HepG2 (cell line): ENCODE results near the gene SCART1. TPM values are rescaled to one million over a fixed set of nuclear protein-coding genes. Genes with fewer than 3 reads are reported as not detected.

Experiments used
- ATAC-seq: fragments of 200-7000 bp; cut with Tn5 transposase; 3 replicates; pipeline ENCODE4 v1.9.1; 2020; ENCODE audit warnings: mild to moderate bottlenecking, moderate library complexity
- BruUV-seq: library from RNA; stranded (reverse); fragments of 400-500 nt; replicated peaks from 2 replicates; lab custom pipeline; 2021; lab: Mats Ljungman, UMichigan
- CTCF ChIA-PET: fragments of 300-600 bp; formaldehyde crosslinking; extraction: SDS; loops from one replicate; lab custom pipeline; 2021; ENCODE audit warnings: low total read pairs, inconsistent platforms, low intra/inter-chr PET ratio; lab: Yijun Ruan, JAX
- POLR2A ChIA-PET: fragments of 350-600 bp; sonication (Branson Sonifier 250); formaldehyde crosslinking; loops from one replicate; lab custom pipeline; 2020; ENCODE audit warnings: antibody characterized with exemption, inconsistent platforms; lab: Yijun Ruan, JAX
- DNase-seq: peaks from one replicate; pipeline ENCODE4 v3.0.0-alpha.2; 2015; ENCODE audit warnings: low spot score
- FAIRE-seq: peaks from 3 replicates; lab custom pipeline; 2011; peaks lifted over from hg19 to GRCh38; lab: Jason Lieb, UNC
- H2AFZ ChIP-seq: one replicate; pipeline ENCODE4 v1.6.1; 2011; ENCODE audit warnings: low read length, inconsistent platforms
- H3K27ac ChIP-seq: fragments of 300-600 bp; 3 replicates; pipeline ENCODE4 v1.8.0; 2011; ENCODE audit warnings: mixed run types, mild to moderate bottlenecking, mixed read lengths, low read length, inconsistent platforms; ENCODE audit not compliant: insufficient read depth; ENCODE audit errors: extremely low read length
- H3K27me3 ChIP-seq, 2 experiments: fragments of 200-600 bp in 1 of 2; 2 replicates in 1 of 2; 3 replicates in 1 of 2; pipeline versions ENCODE4 v1.6.0 to v1.8.0; 2011; ENCODE audit warnings: low read length in 2 of 2, mild to moderate bottlenecking in 2 of 2, moderate library complexity in 2 of 2, inconsistent platforms in 1 of 2; ENCODE audit not compliant: insufficient read depth in 2 of 2, control insufficient read depth in 1 of 2
- H3K36me3 ChIP-seq, 2 experiments: fragments of 200-600 bp in 1 of 2; replicated peaks in 1 of 2; 2 replicates in 1 of 2; 3 replicates in 1 of 2; pipeline versions ENCODE4 v1.5.1 to v1.8.0; 2011; ENCODE audit warnings: low read length in 2 of 2, inconsistent platforms in 1 of 2; ENCODE audit not compliant: insufficient read depth in 2 of 2, control insufficient read depth in 1 of 2
- H3K4me1 ChIP-seq: 2 replicates; pipeline ENCODE4 v1.5.1; 2012; ENCODE audit warnings: low read length, inconsistent platforms; ENCODE audit not compliant: insufficient read depth
- H3K4me2 ChIP-seq: 2 replicates; pipeline ENCODE4 v1.6.0; 2011; ENCODE audit warnings: low read depth, low read length, inconsistent platforms
- H3K4me3 ChIP-seq, 3 experiments: fragments of 200-600 bp in 1 of 3; sonication (generic), shearing (Covaris generic) in 1 of 3; replicated peaks in 1 of 3; 2 replicates each; pipeline ENCODE4 v1.5.1; 2011 to 2016; ENCODE audit warnings: low read length in 3 of 3, inconsistent platforms in 2 of 3, low read depth in 2 of 3, mild to moderate bottlenecking in 2 of 3, control low read depth in 1 of 3, mixed read lengths in 1 of 3; ENCODE audit not compliant: insufficient read depth in 1 of 3
- H3K79me2 ChIP-seq: one replicate; pipeline ENCODE4 v1.6.1; 2011; ENCODE audit warnings: low read length, inconsistent platforms; ENCODE audit not compliant: insufficient read depth
- H3K9ac ChIP-seq: 2 replicates; pipeline ENCODE4 v1.6.0; 2011; ENCODE audit warnings: mild to moderate bottlenecking, low read depth, low read length, inconsistent platforms; ENCODE audit not compliant: insufficient read depth
- H3K9me3 ChIP-seq: 2 replicates; pipeline ENCODE4 v1.5.1; 2012; ENCODE audit warnings: mild to moderate bottlenecking, low read length
- H4K20me1 ChIP-seq: 2 replicates; pipeline ENCODE4 v1.6.0; 2011; ENCODE audit warnings: inconsistent platforms, mild to moderate bottlenecking, low read length, moderate library complexity; ENCODE audit not compliant: insufficient read depth
- FOXK1 ChIP-seq: sonication (generic); formaldehyde crosslinking; IDR thresholded peaks from 2 replicates; pipeline ENCODE4 v1.4.0; 2020; ENCODE audit warnings: low read depth, missing genetic modification reagents, borderline replicate concordance
- MTF1 ChIP-seq: sonication (generic); formaldehyde crosslinking; IDR thresholded peaks from 2 replicates; pipeline ENCODE4 v1.5.0; 2020; ENCODE audit warnings: missing genetic modification reagents
- RBM22 ChIP-seq: fragments of 200-400 bp; formaldehyde crosslinking; optimal IDR thresholded peaks from 2 replicates; pipeline ENCODE3; 2017; ENCODE audit warnings: mild to moderate bottlenecking, low read length, moderate library complexity
- SMARCE1 ChIP-seq: fragments of 450-650 bp; IDR thresholded peaks from 2 replicates; pipeline ENCODE4 v1.6.1; 2017; ENCODE audit warnings: borderline replicate concordance
- ZKSCAN8 ChIP-seq: IDR thresholded peaks from 2 replicates; pipeline ENCODE4 v1.6.1; 2016; ENCODE audit warnings: borderline replicate concordance, missing genetic modification reagents, missing compliant biosample characterization
- ZNF24 ChIP-seq: fragments of 450-650 bp; IDR thresholded peaks from 2 replicates; pipeline ENCODE4 v1.6.1; 2017; ENCODE audit warnings: antibody characterized with exemption, mild to moderate bottlenecking
- ZNF331 ChIP-seq: sonication (generic); formaldehyde crosslinking; IDR thresholded peaks from 2 replicates; pipeline ENCODE4 v1.4.0; 2020; ENCODE audit warnings: missing genetic modification reagents
- ZNF558 ChIP-seq: sonication (generic); formaldehyde crosslinking; IDR thresholded peaks from 2 replicates; pipeline ENCODE4 v1.9.0; 2022; ENCODE audit warnings: mild to moderate bottlenecking, missing genetic modification reagents, borderline replicate concordance
- ZNF607 ChIP-seq: sonication (generic); formaldehyde crosslinking; IDR thresholded peaks from 2 replicates; pipeline ENCODE4 v1.5.1; 2020; ENCODE audit warnings: missing genetic modification reagents, mild to moderate bottlenecking, borderline replicate concordance
- ZNF652 ChIP-seq: IDR thresholded peaks from 2 replicates; pipeline ENCODE4 v1.6.1; 2016; ENCODE audit warnings: low read depth, borderline replicate concordance
- WGBS: methylation state at CpG from one replicate; pipeline ENCODE4 v1.1.6; 2017; ENCODE audit warnings: low lambda C conversion rate; 5-methylcytosine and 5-hydroxymethylcytosine counted together
- in situ Hi-C: cut with HindIII; loops from 2 replicates; pipeline ENCODE4 v1.10.0; 2017; ENCODE audit warnings: low pct_unique_long_range_greater_than_20kb; ENCODE audit not compliant: extremely low pct_ligation_motif_present
- intact Hi-C: fragments of 100-400 bp; cut with micrococcal nuclease; formaldehyde crosslinking; loops from one replicate; pipeline ENCODE4 v1.10.0; 2022; ENCODE audit not compliant: unreplicated experiment
- polyA plus RNA-seq, 8 experiments: library from polyadenylated mRNA; depleted of rRNA in 3 of 8; stranded (reverse) in 7 of 8; unstranded in 1 of 8; fragments of >200 nt; fragmentation: Illumina TruSeq in 4 of 8; extraction: Trizol in 4 of 8; gene quantifications; 2 replicates each; pipeline versions ENCODE4 v1.2.1 to v1.2.3, GENCODE V29; 2011 to 2016; ENCODE audit warnings: low read depth in 4 of 8, missing spikeins in 1 of 8, mixed read lengths in 1 of 8; ENCODE audit not compliant: insufficient read depth in 1 of 8
- total RNA-seq, 5 experiments: library from RNA; depleted of rRNA; stranded (reverse); fragments of >200 nt; fragmentation: Illumina TruSeq; extraction: Trizol; gene quantifications; 2 replicates each; pipeline ENCODE4 v1.2.3, GENCODE V29; 2016; ENCODE audit warnings: low read depth in 1 of 5
- TF ChIP-seq, protein P1 (sequence below): sonication (generic); formaldehyde crosslinking; IDR thresholded peaks from 2 replicates; pipeline ENCODE4 v1.5.0; 2020; ENCODE audit warnings: missing genetic modification reagents
- TF ChIP-seq, protein P2 (sequence below): sonication (generic); formaldehyde crosslinking; conservative IDR thresholded peaks from 2 replicates; pipeline ENCODE4 v1.8.0; 2022; ENCODE audit warnings: low read depth, missing genetic modification reagents
- TF ChIP-seq, protein P3 (sequence below): sonication (generic); formaldehyde crosslinking; IDR thresholded peaks from 2 replicates; pipeline ENCODE4 v1.8.0; 2022; ENCODE audit warnings: missing genetic modification reagents, mild to moderate bottlenecking, inconsistent platforms, borderline replicate concordance

The SCART1 gene
- total and polyA plus RNA-seq, 2 of the 13 experiments (the other 11 are each of a cell fraction or from before 2014, with no cell fraction given), result 0.46 to 1.1 TPM

DNA sequence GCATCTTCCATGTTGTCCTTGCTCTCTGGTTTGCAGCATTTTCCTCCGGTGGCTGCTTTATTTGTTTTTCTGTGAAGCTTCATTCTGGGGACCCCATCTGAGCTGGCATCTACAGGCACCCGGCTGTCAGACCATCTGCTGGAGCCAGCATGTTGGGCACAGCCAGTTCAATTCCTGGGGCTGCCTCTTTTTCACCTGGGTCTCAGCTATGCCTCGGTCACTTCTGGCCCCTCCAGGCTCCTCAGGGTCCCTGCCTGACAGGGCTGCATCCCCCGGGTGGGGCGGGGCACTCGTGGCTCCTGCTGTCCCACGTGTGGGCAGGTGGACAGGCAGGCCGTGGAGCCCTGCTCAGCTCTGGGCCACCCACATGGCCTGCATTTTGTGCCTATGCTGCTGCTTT, 8.1 kb downstream of the SCART1 start:
- no peaks in the 10 kb centered on the region for H3K36me3 ChIP-seq
- no peaks in the 10 kb centered on the region for H3K79me2 ChIP-seq
- in situ Hi-C loops, result no loop called here
- H4K20me1 ChIP-seq, result no peaks in the 10 kb centered on the region
- POLR2A ChIA-PET, result no interaction called here
- TF ChIP-seq ZKSCAN8 (CRISPR knock-in tag) (no peak), SMARCE1 (no peak), RBM22 (no peak), ZNF607 (CRISPR knock-in tag) (no peak), FOXK1 (CRISPR knock-in tag) (no peak), ZNF652 (no peak)
- CTCF ChIA-PET, result no interaction called here
- H3K4me2 ChIP-seq, result no peak overlapping the region
- no peaks in the 10 kb centered on the region for H3K4me1 ChIP-seq
- no peak overlapping the region for H3K27ac ChIP-seq
- no peak for ATAC-seq
- H3K9me3 ChIP-seq, result no peaks in the 10 kb centered on the region
- H2AFZ ChIP-seq, result no peak overlapping the region
- no peak for DNase-seq
- no peaks in the 10 kb centered on the region for H3K27me3 ChIP-seq
- H3K9ac ChIP-seq, result no peak overlapping the region
- WGBS, result 38% methylated on average over 7 of the region's 8 CpGs
- BruUV-seq, result no TSS peak
- no peak overlapping the region for H3K4me3 ChIP-seq
- no peak for FAIRE-seq
- intact Hi-C loops, result no loop called here

DNA sequence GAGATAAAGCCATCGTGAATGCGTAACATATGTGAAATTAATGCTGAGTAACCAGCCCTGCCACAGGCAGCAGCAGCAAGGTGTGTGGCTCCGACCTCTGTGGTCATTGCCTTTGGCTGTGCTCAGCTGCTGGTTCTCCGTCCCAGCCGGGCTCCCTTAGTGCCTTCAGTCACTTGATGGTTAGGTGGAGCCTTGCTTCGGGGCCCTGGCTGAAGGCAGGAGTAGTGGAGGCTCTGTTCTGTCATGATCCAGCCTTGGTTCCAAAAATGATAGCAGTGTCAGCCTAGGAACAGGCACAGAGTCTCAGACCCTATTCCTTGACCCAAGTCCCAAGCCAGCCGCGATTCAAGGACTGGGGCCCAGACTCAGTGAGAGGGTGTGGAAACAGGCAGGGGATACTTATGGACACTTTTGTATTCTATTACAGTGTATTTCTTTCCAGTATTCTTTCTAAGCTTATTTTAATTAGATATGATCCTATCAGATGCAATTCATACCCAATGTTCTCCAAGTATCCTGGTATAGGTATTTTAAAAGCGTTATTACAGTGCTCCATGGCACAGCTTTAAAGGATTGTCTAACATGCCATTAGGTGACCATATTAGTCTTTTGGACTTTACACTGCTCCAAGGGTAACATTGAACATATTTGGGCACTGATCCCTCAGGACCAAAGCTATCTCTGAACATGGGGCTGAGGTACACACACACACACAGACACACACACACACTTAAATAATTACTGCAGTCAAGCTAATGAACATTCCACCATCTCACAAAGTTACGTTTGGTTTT, 9.0 kb downstream of the SCART1 start:
- TF ChIP-seq, protein P1, sequence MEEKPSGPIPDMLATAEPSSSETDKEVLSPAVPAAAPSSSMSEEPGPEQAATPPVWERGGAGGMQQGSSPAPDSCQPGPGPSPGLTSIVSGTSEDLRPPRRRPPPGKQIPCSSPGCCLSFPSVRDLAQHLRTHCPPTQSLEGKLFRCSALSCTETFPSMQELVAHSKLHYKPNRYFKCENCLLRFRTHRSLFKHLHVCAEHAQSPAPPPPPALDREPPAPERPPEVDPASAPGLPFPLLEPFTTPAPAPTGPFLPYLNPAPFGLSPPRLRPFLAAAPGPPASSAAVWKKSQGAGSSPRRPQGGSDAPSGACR (CRISPR knock-in tag), result no peak
- TF ChIP-seq MTF1 (no peak), ZNF24 (no peak), ZNF558 (no peak), ZNF331 (CRISPR knock-in tag) (peak; percentile 67; the same call in 1 of the 2 replicates)
- TF ChIP-seq, protein P2, sequence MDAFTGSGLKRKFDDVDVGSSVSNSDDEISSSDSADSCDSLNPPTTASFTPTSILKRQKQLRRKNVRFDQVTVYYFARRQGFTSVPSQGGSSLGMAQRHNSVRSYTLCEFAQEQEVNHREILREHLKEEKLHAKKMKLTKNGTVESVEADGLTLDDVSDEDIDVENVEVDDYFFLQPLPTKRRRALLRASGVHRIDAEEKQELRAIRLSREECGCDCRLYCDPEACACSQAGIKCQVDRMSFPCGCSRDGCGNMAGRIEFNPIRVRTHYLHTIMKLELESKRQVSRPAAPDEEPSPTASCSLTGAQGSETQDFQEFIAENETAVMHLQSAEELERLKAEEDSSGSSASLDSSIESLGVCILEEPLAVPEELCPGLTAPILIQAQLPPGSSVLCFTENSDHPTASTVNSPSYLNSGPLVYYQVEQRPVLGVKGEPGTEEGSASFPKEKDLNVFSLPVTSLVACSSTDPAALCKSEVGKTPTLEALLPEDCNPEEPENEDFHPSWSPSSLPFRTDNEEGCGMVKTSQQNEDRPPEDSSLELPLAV (CRISPR knock-in tag), result no peak
- TF ChIP-seq, protein P3, sequence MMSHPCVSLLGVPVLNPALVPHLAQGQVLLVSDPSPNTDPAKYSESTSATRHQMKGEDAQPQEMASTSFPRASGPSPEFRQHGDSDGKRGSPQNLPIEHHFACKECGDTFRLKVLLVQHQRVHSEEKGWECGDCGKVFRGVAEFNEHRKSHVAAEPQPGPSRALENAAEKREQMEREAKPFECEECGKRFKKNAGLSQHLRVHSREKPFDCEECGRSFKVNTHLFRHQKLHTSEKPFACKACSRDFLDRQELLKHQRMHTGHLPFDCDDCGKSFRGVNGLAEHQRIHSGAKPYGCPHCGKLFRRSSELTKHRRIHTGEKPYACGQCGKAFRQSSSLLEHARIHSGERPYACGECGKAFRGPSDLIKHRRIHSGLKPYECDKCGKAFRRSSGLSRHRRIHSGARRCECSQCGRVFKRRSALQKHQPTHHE (CRISPR knock-in tag), result no peak
- TF ChIP-seq, all 625 proteins: peak for 1
- ATAC-seq, result no peak

More for the DNA sequence above, 9.0 kb downstream of the SCART1 start:
- Histone ChIP-seq H3K4me3 (no peak overlapping the region), H3K4me1 (no peaks in the 10 kb centered on the region), H2AFZ (no peak overlapping the region), H3K27ac (no peak overlapping the region), H4K20me1 (no peaks in the 10 kb centered on the region), H3K79me2 (no peaks in the 10 kb centered on the region), H3K4me2 (no peak overlapping the region), H3K9ac (no peak overlapping the region), H3K27me3 (no peaks in the 10 kb centered on the region), H3K9me3 (no peaks in the 10 kb centered on the region), H3K36me3 (no peaks in the 10 kb centered on the region)
- WGBS, result 53% methylated on average over 10 of the region's 10 CpGs
- intact Hi-C loops, result no loop called here
- CTCF ChIA-PET, result no interaction called here
- POLR2A ChIA-PET, result no interaction called here
- no TSS peak for BruUV-seq
- in situ Hi-C loops, result no loop called here
- no peak for FAIRE-seq
- no peak for DNase-seq
